Colonic mucosa (tissue), 4 donors: Measurements from ENCODE around the gene PKD1. TPM values are rescaled to one million over a fixed set of nuclear protein-coding genes. Genes with fewer than 3 reads are reported as not detected.
A peak's percentile ranks its signal among the peaks of the same experiment; 100 is the strongest.

Experiments used
- DNase-seq: peaks from one replicate; pipeline ENCODE4 v3.0.0-alpha.2; 2020
- H3K27ac ChIP-seq: fragments of 200-600 bp; one replicate; pipeline ENCODE4 v1.8.0; 2021
- H3K27me3 ChIP-seq: fragments of 200-600 bp; one replicate; pipeline ENCODE4 v1.8.0; 2021
- H3K36me3 ChIP-seq: fragments of 200-600 bp; one replicate; pipeline ENCODE4 v1.8.0; 2021
- H3K4me1 ChIP-seq: fragments of 200-600 bp; one replicate; pipeline ENCODE4 v1.8.0; 2021; ENCODE audit warnings: mild to moderate bottlenecking
- H3K4me3 ChIP-seq: fragments of 200-600 bp; one replicate; pipeline ENCODE4 v1.8.0; 2021
- H3K9ac ChIP-seq, 2 donors: one replicate each; pipeline ENCODE4 v1.7.0; 2013; ENCODE audit warnings: control low read depth in 2 of 2, low read depth in 2 of 2, low read length in 2 of 2
- H3K9me3 ChIP-seq: fragments of 200-600 bp; one replicate; pipeline ENCODE4 v1.8.0; 2021
- intact Hi-C: fragments of 100-400 bp; cut with DNase I; formaldehyde crosslinking; loops from one replicate; pipeline ENCODE4 v1.14.1; 2022
- total RNA-seq, 2 donors: library from RNA; stranded (reverse); fragmentation: NEBNext Ultra II Directional in 1 of 2; extraction: Animal tissue kit (Norgen Biotek cat#: 25700) in 1 of 2; gene quantifications; one replicate each; pipeline ENCODE4 v1.2.1, GENCODE V29; 2021
- TF ChIP-seq, protein P1 (sequence below): fragments of 200-600 bp; IDR thresholded peaks from one replicate; pipeline ENCODE4 v1.8.0; 2022; ENCODE audit warnings: antibody characterized with exemption, mild to moderate bottlenecking
- donor health status: healthy.
- donor health status: DM: no; HTN: no; CAD: no.
- donor health status: DM: no; HTN: no; CAD: no.

PKD1 gene
- total RNA-seq, 2 donors from 2014 or later, result 48.2 to 83.5 TPM

DNA sequence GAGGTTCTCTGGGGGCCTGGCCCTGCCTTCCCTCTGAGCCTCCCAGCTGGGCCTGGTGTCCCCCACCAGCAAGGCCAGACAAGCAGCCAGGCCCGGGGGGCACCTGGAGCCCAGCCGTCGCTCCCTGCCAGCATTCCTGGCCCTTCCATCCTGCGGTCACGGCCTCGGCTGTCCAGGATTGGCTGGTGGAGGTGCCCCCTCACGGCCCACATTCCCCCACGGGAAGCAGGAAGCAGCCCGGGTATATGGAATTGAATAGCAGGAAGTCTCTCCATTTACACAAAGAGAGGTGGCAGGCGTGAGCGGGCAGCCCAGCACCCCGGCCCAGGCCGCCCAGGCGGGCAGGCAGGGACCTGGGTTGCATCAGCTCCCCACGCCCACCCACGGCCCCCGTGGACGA is 34.4 kb upstream of the PKD1 start:
- no peak overlapping the region for H3K9ac ChIP-seq
- H3K4me3 ChIP-seq, result no peak overlapping the region
- no peaks in the 10 kb centered on the region for H3K27me3 ChIP-seq
- TF ChIP-seq, protein P1, sequence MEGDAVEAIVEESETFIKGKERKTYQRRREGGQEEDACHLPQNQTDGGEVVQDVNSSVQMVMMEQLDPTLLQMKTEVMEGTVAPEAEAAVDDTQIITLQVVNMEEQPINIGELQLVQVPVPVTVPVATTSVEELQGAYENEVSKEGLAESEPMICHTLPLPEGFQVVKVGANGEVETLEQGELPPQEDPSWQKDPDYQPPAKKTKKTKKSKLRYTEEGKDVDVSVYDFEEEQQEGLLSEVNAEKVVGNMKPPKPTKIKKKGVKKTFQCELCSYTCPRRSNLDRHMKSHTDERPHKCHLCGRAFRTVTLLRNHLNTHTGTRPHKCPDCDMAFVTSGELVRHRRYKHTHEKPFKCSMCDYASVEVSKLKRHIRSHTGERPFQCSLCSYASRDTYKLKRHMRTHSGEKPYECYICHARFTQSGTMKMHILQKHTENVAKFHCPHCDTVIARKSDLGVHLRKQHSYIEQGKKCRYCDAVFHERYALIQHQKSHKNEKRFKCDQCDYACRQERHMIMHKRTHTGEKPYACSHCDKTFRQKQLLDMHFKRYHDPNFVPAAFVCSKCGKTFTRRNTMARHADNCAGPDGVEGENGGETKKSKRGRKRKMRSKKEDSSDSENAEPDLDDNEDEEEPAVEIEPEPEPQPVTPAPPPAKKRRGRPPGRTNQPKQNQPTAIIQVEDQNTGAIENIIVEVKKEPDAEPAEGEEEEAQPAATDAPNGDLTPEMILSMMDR, result no peak
- intact Hi-C loops, result no loop called here
- no peaks in the 10 kb centered on the region for H3K4me1 ChIP-seq
- no peak for DNase-seq
- peaks cover 18% of the 10 kb centered on the region for H3K36me3 ChIP-seq
- no peak overlapping the region for H3K27ac ChIP-seq
- no peaks in the 10 kb centered on the region for H3K9me3 ChIP-seq

DNA sequence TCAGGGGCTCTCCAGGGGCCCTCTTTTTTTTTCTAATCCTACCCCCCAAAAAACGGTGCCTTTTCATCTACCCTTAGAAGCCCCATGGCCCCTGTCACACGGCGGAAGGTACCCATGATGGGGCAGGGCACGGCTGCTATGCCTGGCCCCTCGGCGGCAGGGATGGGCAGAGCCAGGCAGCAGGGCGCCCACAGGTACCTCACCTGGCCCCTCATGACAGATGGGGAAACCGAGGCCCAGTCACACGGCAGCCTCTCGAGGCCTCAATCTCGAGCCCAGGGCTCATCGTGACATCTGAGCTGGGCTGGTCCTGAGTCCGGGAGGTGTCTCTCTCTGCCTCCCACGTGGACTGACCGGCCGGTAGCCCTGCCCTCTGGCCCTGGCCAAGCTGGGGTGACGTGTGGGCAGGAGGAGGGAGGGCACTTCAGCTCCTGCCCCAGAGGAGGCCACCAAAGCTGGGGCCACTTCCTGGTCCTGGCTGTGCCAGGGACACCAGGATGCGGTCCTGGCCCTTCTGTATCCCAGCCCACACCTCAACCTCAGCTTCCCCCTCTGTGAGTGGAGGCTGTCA is 31.5 kb upstream of the PKD1 start:
- intact Hi-C loops, result no loop called here
- no peak overlapping the region for H3K27ac ChIP-seq
- DNase-seq, result no peak
- no peaks in the 10 kb centered on the region for H3K27me3 ChIP-seq
- no peak overlapping the region for H3K9ac ChIP-seq
- TF ChIP-seq, protein P1, result no peak
- peaks cover 8% of the 10 kb centered on the region for H3K36me3 ChIP-seq
- no peaks in the 10 kb centered on the region for H3K9me3 ChIP-seq
- no peak overlapping the region for H3K4me3 ChIP-seq
- H3K4me1 ChIP-seq, result peaks cover 14% of the 10 kb centered on the region

DNA sequence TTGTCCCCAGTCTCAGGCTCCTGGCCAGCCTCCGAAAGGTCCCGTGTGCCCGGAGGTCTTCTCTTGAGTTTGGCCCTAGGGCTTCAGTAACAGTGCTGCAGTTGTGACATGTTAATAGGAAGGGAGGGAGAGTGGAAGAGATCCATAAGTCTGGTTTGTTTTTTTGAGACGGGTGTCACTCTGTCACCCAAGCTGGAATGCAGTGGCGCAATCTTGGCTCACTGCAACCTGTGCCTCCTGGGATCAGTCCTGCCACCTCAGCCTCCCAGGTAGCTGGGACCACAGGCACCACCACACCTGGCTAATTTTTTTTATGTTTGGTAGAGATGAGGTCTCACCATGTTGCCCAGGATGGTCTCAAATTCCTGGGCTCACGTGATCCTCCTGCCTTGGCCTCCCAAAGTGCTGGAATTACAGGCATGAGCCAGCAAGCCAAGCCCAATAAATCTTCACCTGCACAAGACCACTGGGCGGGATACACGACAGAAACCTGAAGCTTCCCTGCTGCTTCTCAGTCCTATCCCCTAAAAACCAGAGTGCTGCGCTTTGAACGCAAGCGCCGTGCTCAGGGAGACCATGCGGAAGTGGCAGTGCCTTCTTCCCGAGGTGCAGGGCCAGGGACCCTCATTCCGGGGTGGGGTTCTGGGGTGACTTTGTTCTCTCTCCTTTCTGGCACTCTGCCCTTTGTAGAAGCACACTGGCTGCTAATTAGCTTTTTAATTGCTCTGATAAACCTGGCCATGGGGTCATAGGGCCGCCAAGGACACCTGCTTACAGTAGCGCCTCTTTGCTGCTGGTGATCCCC is 30.8 kb upstream of the PKD1 start:
- Histone ChIP-seq H3K36me3 (peaks cover 8% of the 10 kb centered on the region), H3K9ac (no peak overlapping the region), H3K27me3 (no peaks in the 10 kb centered on the region), H3K27ac (no peak overlapping the region), H3K9me3 (no peaks in the 10 kb centered on the region), H3K4me3 (no peak overlapping the region), H3K4me1 (peaks cover 15% of the 10 kb centered on the region)
- no peak for DNase-seq
- TF ChIP-seq, protein P1, result no peak
- intact Hi-C loops, result no loop called here

DNA sequence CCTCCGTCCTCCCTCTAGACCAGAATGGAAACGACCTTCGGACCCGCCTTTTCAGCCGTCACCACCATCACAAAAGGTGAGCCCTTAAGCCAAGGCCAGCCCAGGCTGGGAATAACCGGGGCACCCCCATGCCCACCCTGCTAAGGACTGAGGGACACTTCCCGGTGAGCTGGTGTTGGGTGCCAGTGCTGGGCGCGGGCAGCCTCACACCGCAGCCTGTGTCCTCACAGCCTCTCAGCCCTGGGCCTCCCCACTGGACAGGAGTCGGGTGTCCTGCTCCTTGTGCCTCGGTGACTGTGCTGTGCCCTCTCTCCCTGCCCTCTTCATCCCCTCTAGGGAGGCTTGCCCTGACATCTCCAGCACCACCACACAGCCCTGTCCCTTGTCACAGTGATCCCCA is 30.2 kb upstream of the PKD1 start:
- TF ChIP-seq, protein P1, result no peak
- Histone ChIP-seq H3K4me1 (peaks cover 18% of the 10 kb centered on the region), H3K27me3 (no peaks in the 10 kb centered on the region), H3K9me3 (no peaks in the 10 kb centered on the region), H3K9ac (no peak overlapping the region), H3K27ac (no peak overlapping the region), H3K36me3 (peaks cover 8% of the 10 kb centered on the region), H3K4me3 (no peak overlapping the region)
- no peak for DNase-seq
- intact Hi-C loops, result no loop called here

DNA sequence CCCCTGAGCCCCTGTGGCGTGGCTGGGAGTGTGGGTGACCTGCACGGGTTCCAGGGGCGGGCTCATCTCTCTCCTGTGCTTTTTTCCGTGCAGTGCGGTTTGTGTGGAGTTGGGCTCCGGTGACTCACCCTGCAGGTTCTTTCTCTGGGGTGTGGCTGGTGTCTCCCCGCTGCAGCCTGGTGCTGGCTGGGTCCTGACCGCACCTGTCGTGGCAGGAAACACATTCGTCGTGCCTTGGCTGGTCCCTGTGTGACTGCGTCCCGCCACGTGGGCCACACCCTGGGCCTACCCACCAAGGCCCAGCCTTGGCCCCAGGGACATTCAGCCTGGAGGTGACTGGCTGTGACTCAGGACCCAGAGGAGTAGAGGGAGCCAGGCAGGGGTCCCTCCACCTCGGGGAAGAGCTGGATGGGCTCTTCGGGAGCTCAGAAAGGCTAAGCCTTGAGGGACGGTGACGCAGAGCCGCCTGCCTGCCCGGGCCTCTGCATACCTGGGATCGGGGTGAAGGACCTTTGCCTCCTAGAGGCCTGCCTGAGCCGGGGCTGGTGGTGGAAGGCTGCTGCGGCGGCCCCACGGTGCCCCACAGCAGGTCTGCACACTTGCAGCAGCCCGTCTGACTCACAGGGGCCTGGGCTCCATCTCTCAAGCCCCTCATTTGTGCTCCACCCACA is 27.6 kb upstream of the PKD1 start:
- peak; percentile 91 for DNase-seq
- H3K36me3 ChIP-seq, result peaks cover 8% of the 10 kb centered on the region
- H3K9me3 ChIP-seq, result no peaks in the 10 kb centered on the region
- H3K4me3 ChIP-seq, result no peak overlapping the region
- peak overlapping the region; percentile 88 for H3K27ac ChIP-seq
- peak overlapping the region; percentile 51 to 56 for H3K9ac ChIP-seq
- no peaks in the 10 kb centered on the region for H3K27me3 ChIP-seq
- intact Hi-C loops, result no loop called here
- peaks cover 36% of the 10 kb centered on the region for H3K4me1 ChIP-seq
- TF ChIP-seq, protein P1, result no peak
